Esophagus (tissue), 2 donors: ENCODE data around the gene MDN1. TPM values are rescaled to one million over a fixed set of nuclear protein-coding genes. Genes with fewer than 3 reads are reported as not detected.
"Not testable (repeated sequence)": the region's sequence is repeated elsewhere in the genome, so short reads cannot be mapped to it uniquely, and the experiment has no call there.

Source experiments
- H3K27ac ChIP-seq, 2 donors: one replicate each; pipeline ENCODE4 v1.5.1; 2013; ENCODE audit warnings: low read depth in 2 of 2, mild to moderate bottlenecking in 2 of 2, inconsistent platforms in 1 of 2, low read length in 1 of 2, moderate library complexity in 1 of 2
- H3K27me3 ChIP-seq, 2 donors: one replicate each; pipeline ENCODE4 v1.6.1; 2013; ENCODE audit warnings: low read length in 2 of 2, control low read depth in 1 of 2, mild to moderate bottlenecking in 1 of 2; ENCODE audit not compliant: insufficient read depth in 2 of 2, control insufficient read depth in 1 of 2
- H3K36me3 ChIP-seq, 2 donors: one replicate each; pipeline ENCODE4 v1.6.1; 2013; ENCODE audit warnings: low read length in 1 of 2; ENCODE audit not compliant: control insufficient read depth in 2 of 2, insufficient read depth in 2 of 2
- H3K4me1 ChIP-seq, 2 donors: one replicate each; pipeline ENCODE4 v1.6.1; 2013; ENCODE audit warnings: low read length in 1 of 2; ENCODE audit not compliant: control insufficient read depth in 2 of 2, insufficient read depth in 2 of 2
- H3K4me3 ChIP-seq, 2 donors: one replicate each; pipeline ENCODE4 v1.5.1; 2013; ENCODE audit warnings: low read length in 2 of 2, mild to moderate bottlenecking in 2 of 2, low read depth in 1 of 2, moderate library complexity in 1 of 2
- H3K9me3 ChIP-seq, 2 donors: one replicate each; pipeline ENCODE4 v1.6.1; 2013; ENCODE audit warnings: mild to moderate bottlenecking in 2 of 2, low read depth in 1 of 2, low read length in 1 of 2, moderate library complexity in 1 of 2; ENCODE audit not compliant: control insufficient read depth in 2 of 2, insufficient read depth in 1 of 2
- WGBS, 2 donors: extraction: QIAGEN DNeasy Blood & Tissue Kit; methylation state at CpG; one replicate each; pipeline ENCODE4 v1.1.7; 2013; 5-methylcytosine and 5-hydroxymethylcytosine counted together
- polyA plus RNA-seq, 2 donors: library from polyadenylated mRNA; stranded (reverse); fragments of 200-250 nt; gene quantifications; one replicate each; pipeline ENCODE4 v1.2.3, GENCODE V29; 2013
- donor health status: healthy with polysubstance abuse.
- donor health status: Bipolar disorder and iron deficiency.

The MDN1 gene
- polyA plus RNA-seq, 2 donors: 10.1 to 23.9 TPM

- no peaks in the 10 kb centered on the region for H3K36me3 ChIP-seq
- no peaks in the 10 kb centered on the region for H3K9me3 ChIP-seq
- 83 to 86% methylated on average over 2 of the region's 2 CpGs for WGBS, 2 donors
- no peaks in the 10 kb centered on the region for H3K27me3 ChIP-seq
- no peak overlapping the region for H3K4me3 ChIP-seq
- H3K27ac ChIP-seq: no peak overlapping the region
- H3K4me1 ChIP-seq: peaks cover 3 to 5% of the 10 kb centered on the region in 2 donors
Observed at GRCh38 chr6:89842228-89842627, 22.6 kb upstream of the MDN1 start.

GRCh38 chr6:89840538-89840937 is 20.9 kb upstream of the MDN1 start:
- Histone ChIP-seq H3K9me3 (no peaks in the 10 kb centered on the region), H3K27ac (no peak overlapping the region), H3K36me3 (no peaks in the 10 kb centered on the region), H3K27me3 (no peaks in the 10 kb centered on the region), H3K4me1 (peaks cover 2 to 3% of the 10 kb centered on the region in 2 donors), H3K4me3 (no peak overlapping the region)
- 69 to 74% methylated on average over 3 of the region's 3 CpGs for WGBS, 2 donors

- 95 to 97% methylated on average over 8 of the region's 8 CpGs for WGBS, 2 donors
- H3K4me1 ChIP-seq: no peaks in the 10 kb centered on the region
- H3K27ac ChIP-seq: no peak overlapping the region
- no peaks in the 10 kb centered on the region for H3K36me3 ChIP-seq
- H3K4me3 ChIP-seq: no peak overlapping the region
- H3K27me3 ChIP-seq: no peaks in the 10 kb centered on the region
- H3K9me3 ChIP-seq: no peaks in the 10 kb centered on the region
Observed at GRCh38 chr6:89836639-89837222, 17.1 kb upstream of the MDN1 start.

GRCh38 chr6:89834884-89835792 is 15.5 kb upstream of the MDN1 start:
- Histone ChIP-seq H3K4me1 (peaks cover 0 to 2% of the 10 kb centered on the region in 2 donors), H3K36me3 (no peaks in the 10 kb centered on the region), H3K27me3 (no peaks in the 10 kb centered on the region), H3K4me3 (no peak overlapping the region), H3K9me3 (no peaks in the 10 kb centered on the region), H3K27ac (no peak overlapping the region)
- WGBS, 2 donors: 80 to 84% methylated on average over 12 of the region's 12 CpGs

- Histone ChIP-seq H3K9me3 (no peaks in the 10 kb centered on the region), H3K27me3 (no peaks in the 10 kb centered on the region), H3K36me3 (no peaks in the 10 kb centered on the region), H3K27ac (peak overlapping the region; percentile 78 to 93), H3K4me3 (peak overlapping the region; percentile 64 to 92), H3K4me1 (peaks cover 0 to 2% of the 10 kb centered on the region in 2 donors)
- WGBS, 2 donors: 7% methylated on average over 15 of the region's 15 CpGs
Observed at GRCh38 chr6:89830170-89830809, 10.7 kb upstream of the MDN1 start.

- H3K9me3 ChIP-seq: no peaks in the 10 kb centered on the region
- H3K27me3 ChIP-seq: no peaks in the 10 kb centered on the region
- H3K36me3 ChIP-seq: no peaks in the 10 kb centered on the region
- 0% methylated on average over 39 to 41 of the region's 41 CpGs for WGBS, 2 donors
- H3K27ac ChIP-seq: peak within 1 kb of the TSS; percentile 78 to 94
- H3K4me3 ChIP-seq: peak within 1 kb of the TSS; percentile 74 to 92
- peaks cover 0 to 2% of the 10 kb centered on the region in 2 donors for H3K4me1 ChIP-seq
Observed at GRCh38 chr6:89829472-89830169, 10.0 kb upstream of the MDN1 start, which contains the start of gene CASP8AP2. CASP8AP2 (plus strand) TSS chr6:89829880.

- H3K36me3 ChIP-seq: no peaks in the 10 kb centered on the region
- WGBS, 2 donors: 5 to 8% methylated on average over 18 of the region's 18 CpGs
- no peaks in the 10 kb centered on the region for H3K9me3 ChIP-seq
- peaks cover 0 to 2% of the 10 kb centered on the region in 2 donors for H3K4me1 ChIP-seq
- H3K27me3 ChIP-seq: no peaks in the 10 kb centered on the region
- peak overlapping the region; percentile 69 to 94 for H3K27ac ChIP-seq
- H3K4me3 ChIP-seq: peak overlapping the region; percentile 55 to 74
Observed at GRCh38 chr6:89828988-89829471, 9.4 kb upstream of the MDN1 start.

- H3K9me3 ChIP-seq, H3K4me1 ChIP-seq, H3K27me3 ChIP-seq, H3K36me3 ChIP-seq: not testable (repeated sequence)
- 50 to 56% methylated on average over 13 of the region's 13 CpGs for WGBS, 2 donors
- Histone ChIP-seq H3K27ac (peak overlapping the region; percentile 69 to 94), H3K4me3 (peak overlapping the region; percentile 55 to 74)
Observed at GRCh38 chr6:89828475-89828987, 8.9 kb upstream of the MDN1 start.

- H3K27me3 ChIP-seq: no peaks in the 10 kb centered on the region
- H3K9me3 ChIP-seq: no peaks in the 10 kb centered on the region
- H3K4me1 ChIP-seq: peaks cover 0 to 2% of the 10 kb centered on the region in 2 donors
- 77 to 82% methylated on average over 6 of the region's 6 CpGs for WGBS, 2 donors
- H3K36me3 ChIP-seq: no peaks in the 10 kb centered on the region
- no peak overlapping the region for H3K4me3 ChIP-seq
- H3K27ac ChIP-seq: no peak overlapping the region
Observed at GRCh38 chr6:89826029-89826528, 6.5 kb upstream of the MDN1 start.
